Neural progenitor cell (in vitro differentiated cells): ENCODE data around the gene PAQR5.

Experiments
- EZH2 ChIP-seq: fragments of 200-600 bp; sonication (generic); IDR thresholded peaks from 2 replicates; pipeline ENCODE4 v1.6.1; 2017; ENCODE audit warnings: antibody characterized with exemption, mild to moderate bottlenecking, moderate library complexity
- EZH2phosphoT487 ChIP-seq: fragments of 200-600 bp; sonication (generic); IDR thresholded peaks from 2 replicates; pipeline ENCODE4 v1.6.1; 2017; ENCODE audit warnings: antibody characterized with exemption
- TF ChIP-seq, protein P1 (sequence below): fragments of 200-600 bp; sonication (generic); IDR thresholded peaks from 2 replicates; pipeline ENCODE4 v1.5.1; 2017; ENCODE audit warnings: antibody characterized with exemption, mild to moderate bottlenecking

DNA sequence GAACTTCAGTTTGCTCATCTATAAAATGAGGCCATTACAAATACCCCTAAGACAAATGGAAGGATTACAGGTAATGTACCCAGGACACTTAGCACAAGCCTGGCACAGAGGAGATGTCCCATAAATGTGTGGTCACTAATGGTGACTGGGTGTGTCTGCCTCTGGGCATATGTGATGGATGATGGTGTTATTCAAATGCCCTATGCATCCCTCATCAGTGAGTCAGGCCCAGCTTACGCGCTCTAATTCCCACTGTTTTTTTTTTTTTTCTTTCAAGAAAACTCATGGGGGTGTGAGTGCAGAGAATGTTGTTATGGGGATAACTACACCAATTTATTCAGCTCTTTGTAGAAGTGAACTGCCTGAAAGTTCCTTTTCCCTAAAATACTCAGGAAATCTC, 91.9 kb downstream of the PAQR5 start:
- TF ChIP-seq, protein P1, sequence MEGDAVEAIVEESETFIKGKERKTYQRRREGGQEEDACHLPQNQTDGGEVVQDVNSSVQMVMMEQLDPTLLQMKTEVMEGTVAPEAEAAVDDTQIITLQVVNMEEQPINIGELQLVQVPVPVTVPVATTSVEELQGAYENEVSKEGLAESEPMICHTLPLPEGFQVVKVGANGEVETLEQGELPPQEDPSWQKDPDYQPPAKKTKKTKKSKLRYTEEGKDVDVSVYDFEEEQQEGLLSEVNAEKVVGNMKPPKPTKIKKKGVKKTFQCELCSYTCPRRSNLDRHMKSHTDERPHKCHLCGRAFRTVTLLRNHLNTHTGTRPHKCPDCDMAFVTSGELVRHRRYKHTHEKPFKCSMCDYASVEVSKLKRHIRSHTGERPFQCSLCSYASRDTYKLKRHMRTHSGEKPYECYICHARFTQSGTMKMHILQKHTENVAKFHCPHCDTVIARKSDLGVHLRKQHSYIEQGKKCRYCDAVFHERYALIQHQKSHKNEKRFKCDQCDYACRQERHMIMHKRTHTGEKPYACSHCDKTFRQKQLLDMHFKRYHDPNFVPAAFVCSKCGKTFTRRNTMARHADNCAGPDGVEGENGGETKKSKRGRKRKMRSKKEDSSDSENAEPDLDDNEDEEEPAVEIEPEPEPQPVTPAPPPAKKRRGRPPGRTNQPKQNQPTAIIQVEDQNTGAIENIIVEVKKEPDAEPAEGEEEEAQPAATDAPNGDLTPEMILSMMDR: no peak
- TF ChIP-seq EZH2phosphoT487: no peak
- TF ChIP-seq EZH2: no peak
